ENCODE measurements around the gene RAPGEF5.

GRCh38 chr7:22399091-22399490, 42.1 kb upstream of the RAPGEF5 start:
- TF ChIP-seq, protein P1, sequence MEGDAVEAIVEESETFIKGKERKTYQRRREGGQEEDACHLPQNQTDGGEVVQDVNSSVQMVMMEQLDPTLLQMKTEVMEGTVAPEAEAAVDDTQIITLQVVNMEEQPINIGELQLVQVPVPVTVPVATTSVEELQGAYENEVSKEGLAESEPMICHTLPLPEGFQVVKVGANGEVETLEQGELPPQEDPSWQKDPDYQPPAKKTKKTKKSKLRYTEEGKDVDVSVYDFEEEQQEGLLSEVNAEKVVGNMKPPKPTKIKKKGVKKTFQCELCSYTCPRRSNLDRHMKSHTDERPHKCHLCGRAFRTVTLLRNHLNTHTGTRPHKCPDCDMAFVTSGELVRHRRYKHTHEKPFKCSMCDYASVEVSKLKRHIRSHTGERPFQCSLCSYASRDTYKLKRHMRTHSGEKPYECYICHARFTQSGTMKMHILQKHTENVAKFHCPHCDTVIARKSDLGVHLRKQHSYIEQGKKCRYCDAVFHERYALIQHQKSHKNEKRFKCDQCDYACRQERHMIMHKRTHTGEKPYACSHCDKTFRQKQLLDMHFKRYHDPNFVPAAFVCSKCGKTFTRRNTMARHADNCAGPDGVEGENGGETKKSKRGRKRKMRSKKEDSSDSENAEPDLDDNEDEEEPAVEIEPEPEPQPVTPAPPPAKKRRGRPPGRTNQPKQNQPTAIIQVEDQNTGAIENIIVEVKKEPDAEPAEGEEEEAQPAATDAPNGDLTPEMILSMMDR (IDR thresholded peaks at IDR 0.05 in 4 of 5, conservative IDR thresholded peaks at IDR 0.05 in 1 of 5): no peak
- no peak for TF ChIP-seq POLR2A (IDR thresholded peaks at IDR 0.05)

Measured in gastrocnemius medialis (tissue), 4 donors.